ENCODE results near the gene PON2.

The PON2 gene

DNA sequence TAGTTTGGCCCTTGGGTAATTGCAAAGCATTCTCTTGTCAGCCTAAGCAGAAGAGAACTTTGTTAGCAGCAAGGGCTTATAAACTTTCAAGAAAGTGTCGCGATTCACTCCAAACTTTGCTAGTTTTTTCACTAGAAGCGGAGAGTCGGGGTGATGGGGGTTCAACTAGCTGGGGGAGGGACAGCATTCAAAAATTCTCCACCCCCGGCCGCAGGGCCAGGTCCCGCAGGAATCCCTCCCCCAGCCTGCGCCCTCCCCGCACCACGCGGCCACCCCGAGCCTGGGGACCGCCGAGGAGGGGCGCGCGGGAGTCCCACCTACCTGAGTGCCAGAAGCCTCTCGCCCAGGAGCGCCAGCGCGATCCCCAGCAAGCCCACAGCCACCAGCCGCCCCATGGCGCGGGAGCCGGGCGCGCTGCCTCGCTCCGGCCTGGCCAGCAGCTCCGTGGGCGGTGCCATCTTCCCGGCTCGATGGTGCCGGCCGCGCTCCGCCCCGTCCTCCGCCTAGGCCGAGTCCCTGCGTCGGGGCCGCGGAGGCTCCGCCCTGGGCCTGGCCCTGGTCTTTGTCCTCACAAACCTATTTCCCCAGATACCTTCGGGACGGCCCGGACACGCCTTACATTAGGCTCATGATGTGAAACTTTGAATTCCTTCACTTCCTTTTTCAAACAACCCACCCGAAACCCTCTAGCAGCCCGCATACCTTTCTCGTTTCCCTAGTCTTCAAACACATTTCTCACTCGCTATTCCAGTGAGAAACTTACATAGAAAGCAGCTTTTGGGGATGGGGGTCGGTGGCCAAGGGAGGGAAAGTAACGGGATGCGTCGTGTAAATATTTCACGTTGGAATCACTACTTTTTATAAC lies at the start of gene PON2:
Gene PON2 (minus strand): TSS at position 472 of the 865 bp plus-strand sequence. CDS start 77 bp downstream, at position 395.
- peak within 1 kb of the TSS; percentile 56 for H3K4me3 ChIP-seq (ENCODE audit: low read length)
- TF ChIP-seq, protein P1, sequence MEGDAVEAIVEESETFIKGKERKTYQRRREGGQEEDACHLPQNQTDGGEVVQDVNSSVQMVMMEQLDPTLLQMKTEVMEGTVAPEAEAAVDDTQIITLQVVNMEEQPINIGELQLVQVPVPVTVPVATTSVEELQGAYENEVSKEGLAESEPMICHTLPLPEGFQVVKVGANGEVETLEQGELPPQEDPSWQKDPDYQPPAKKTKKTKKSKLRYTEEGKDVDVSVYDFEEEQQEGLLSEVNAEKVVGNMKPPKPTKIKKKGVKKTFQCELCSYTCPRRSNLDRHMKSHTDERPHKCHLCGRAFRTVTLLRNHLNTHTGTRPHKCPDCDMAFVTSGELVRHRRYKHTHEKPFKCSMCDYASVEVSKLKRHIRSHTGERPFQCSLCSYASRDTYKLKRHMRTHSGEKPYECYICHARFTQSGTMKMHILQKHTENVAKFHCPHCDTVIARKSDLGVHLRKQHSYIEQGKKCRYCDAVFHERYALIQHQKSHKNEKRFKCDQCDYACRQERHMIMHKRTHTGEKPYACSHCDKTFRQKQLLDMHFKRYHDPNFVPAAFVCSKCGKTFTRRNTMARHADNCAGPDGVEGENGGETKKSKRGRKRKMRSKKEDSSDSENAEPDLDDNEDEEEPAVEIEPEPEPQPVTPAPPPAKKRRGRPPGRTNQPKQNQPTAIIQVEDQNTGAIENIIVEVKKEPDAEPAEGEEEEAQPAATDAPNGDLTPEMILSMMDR (conservative IDR thresholded peaks at IDR 0.05; ENCODE audit: low read depth, low read length): no peak
- peak; percentile 37 for DNase-seq (ENCODE audit: low read depth)

- no peak for DNase-seq (ENCODE audit: low read depth)
- TF ChIP-seq, protein P1 (conservative IDR thresholded peaks at IDR 0.05; ENCODE audit: low read depth, low read length): no peak
- H3K4me3 ChIP-seq (ENCODE audit: low read length): no peak overlapping the region
Observed at GRCh38 chr7:95482424-95482823, 47.6 kb upstream of the PON2 start.

DNA sequence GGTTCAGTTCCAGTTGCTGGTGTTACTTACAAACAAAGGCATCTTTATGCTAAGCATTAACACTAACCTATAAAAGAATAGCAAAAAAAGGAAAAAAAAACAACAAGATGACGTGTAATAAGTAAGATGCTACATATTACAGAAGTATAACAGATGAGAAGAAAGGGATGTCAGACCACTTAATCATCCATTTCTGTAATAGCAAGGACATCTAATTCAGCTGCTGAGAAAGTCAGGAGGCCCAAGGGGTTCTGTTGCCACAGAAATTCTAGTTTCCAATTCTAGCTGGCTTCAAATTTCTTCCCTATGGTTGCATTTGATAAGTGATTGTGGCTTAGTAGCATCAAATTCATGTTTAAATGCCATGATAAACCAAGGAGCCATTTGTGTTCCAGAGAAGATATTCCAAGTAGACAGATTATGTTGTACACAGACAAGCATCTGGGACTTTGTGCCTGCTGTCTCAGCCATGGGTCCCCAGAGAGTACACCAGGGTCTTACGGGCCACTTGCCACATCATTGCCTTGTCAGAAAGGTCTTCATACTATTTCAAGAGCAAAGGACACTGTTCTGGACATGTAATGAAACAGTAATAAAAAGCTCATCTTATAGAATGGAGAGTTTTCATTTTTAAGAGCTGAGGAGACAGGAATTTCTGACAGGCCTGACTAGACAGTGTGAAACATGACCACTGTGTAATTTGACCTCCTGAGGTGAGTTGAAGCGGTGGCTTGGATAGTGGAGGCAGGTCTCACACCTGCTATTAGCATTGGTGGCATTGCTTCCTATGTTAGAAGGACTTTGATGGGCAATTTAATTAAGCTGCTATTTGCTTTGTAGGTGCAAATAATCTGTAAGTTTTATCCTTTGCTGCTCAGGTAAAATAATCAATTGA lies 46.7 kb upstream of the PON2 start:
- H3K4me3 ChIP-seq (ENCODE audit: low read length): no peak overlapping the region
- TF ChIP-seq, protein P1 (conservative IDR thresholded peaks at IDR 0.05; ENCODE audit: low read depth, low read length): no peak
- no peak for DNase-seq (ENCODE audit: low read depth)

DNA sequence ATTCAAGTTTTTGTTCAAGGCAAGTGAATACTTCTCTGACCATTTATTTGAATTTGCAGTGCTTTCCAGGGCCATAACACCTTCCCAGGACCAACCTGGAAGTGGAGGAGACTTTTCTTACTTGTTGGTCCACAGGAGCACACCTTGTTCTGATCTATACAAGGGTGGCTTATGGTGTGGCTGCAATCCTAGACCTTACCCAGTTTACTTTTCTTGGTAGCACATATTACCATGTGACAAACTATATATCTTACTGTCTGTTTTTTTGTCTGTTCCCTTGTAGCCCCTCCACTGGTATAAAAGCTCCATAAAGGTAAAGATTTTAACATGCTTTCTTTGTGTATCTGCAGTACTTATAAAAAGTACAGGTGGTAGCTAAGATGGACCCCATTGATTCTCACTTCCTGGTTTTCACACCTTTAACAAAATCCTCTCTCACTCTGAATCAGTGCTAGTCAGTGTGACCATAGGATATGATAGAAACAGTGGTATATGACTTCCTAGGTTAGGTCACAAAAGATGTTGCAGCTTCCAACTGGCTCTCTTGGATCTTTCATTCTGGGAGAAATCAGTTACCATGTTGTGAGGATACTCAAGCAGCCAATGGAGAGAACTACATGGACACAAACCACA lies 45.3 kb upstream of the PON2 start:
- H3K4me3 ChIP-seq (ENCODE audit: low read length): no peak overlapping the region
- no peak for DNase-seq (ENCODE audit: low read depth)
- TF ChIP-seq, protein P1 (conservative IDR thresholded peaks at IDR 0.05; ENCODE audit: low read depth, low read length): no peak

- TF ChIP-seq, protein P1 (conservative IDR thresholded peaks at IDR 0.05; ENCODE audit: low read depth, low read length): peak; percentile 62
- H3K4me3 ChIP-seq (ENCODE audit: low read length): peak overlapping the region; percentile 44
- DNase-seq (ENCODE audit: low read depth): no peak
Observed at GRCh38 chr7:95478272-95479037, 43.6 kb upstream of the PON2 start.

DNA sequence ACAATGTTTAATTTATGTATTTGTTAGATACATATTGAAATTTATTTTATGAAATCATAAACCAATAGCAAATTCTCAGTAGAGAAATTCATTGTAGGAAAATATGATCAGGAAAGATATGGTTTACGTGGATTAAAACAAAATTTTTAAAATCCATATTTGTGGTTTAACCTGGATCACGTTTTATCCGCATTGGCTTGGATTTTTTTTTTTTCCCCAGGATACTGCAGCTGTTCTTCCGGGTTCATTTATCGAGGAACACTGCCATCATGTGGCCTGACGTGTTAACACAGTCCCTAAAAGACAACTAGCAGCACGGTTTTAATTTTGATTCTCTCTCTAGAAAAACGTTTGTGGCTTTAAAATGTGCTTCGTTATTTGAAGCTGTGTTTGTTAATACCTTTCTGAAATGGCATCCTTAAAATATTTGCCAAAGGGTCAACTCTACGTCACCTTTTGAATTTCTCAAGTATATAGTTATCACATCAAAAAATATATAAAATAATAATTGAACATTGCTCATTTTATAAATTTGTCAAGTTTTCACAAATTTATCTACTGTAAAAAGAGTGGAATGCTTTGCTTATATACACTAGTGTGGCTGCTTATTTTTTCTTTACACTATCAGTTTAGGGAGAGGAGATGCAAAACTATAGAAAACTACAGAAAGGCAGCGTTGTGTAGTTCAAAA lies 42.2 kb upstream of the PON2 start:
- TF ChIP-seq, protein P1 (conservative IDR thresholded peaks at IDR 0.05; ENCODE audit: low read depth, low read length): peak; percentile 78
- DNase-seq (ENCODE audit: low read depth): no peak
- H3K4me3 ChIP-seq (ENCODE audit: low read length): no peak overlapping the region

All from retinal pigment epithelial cell (primary cell).